Adipocyte (in vitro differentiated cells): ENCODE data around the gene TNNT1.
A peak's percentile ranks its signal among the peaks of the same experiment; 100 is the strongest.

Source experiments
- DNase-seq: peaks from one replicate; pipeline ENCODE4 v3.0.0-alpha.2; 2015; ENCODE audit warnings: low read depth
- H3K27me3 ChIP-seq: replicated peaks from 2 replicates; pipeline ENCODE4 v1.7.0; 2013; ENCODE audit warnings: mild to moderate bottlenecking, low read length, moderate library complexity; ENCODE audit not compliant: control insufficient read depth, insufficient read depth
- H3K36me3 ChIP-seq: 2 replicates; pipeline ENCODE4 v1.7.0; 2013; ENCODE audit warnings: low read length, mild to moderate bottlenecking, moderate library complexity; ENCODE audit not compliant: control insufficient read depth, insufficient read depth, severe bottlenecking
- H3K4me1 ChIP-seq: 2 replicates; pipeline ENCODE4 v1.7.0; 2013; ENCODE audit warnings: mild to moderate bottlenecking, low read length, moderate library complexity; ENCODE audit not compliant: control insufficient read depth, insufficient read depth
- H3K4me3 ChIP-seq: 2 replicates; pipeline ENCODE4 v1.7.0; 2013; ENCODE audit warnings: mild to moderate bottlenecking, low read length, moderate library complexity
- H3K9ac ChIP-seq: 2 replicates; pipeline ENCODE4 v1.7.0; 2013; ENCODE audit warnings: mild to moderate bottlenecking, low read length, moderate library complexity
- H3K9me3 ChIP-seq: 2 replicates; pipeline ENCODE4 v1.7.0; 2013; ENCODE audit warnings: mild to moderate bottlenecking, low read length, moderate library complexity; ENCODE audit not compliant: control insufficient read depth

The TNNT1 gene

DNA sequence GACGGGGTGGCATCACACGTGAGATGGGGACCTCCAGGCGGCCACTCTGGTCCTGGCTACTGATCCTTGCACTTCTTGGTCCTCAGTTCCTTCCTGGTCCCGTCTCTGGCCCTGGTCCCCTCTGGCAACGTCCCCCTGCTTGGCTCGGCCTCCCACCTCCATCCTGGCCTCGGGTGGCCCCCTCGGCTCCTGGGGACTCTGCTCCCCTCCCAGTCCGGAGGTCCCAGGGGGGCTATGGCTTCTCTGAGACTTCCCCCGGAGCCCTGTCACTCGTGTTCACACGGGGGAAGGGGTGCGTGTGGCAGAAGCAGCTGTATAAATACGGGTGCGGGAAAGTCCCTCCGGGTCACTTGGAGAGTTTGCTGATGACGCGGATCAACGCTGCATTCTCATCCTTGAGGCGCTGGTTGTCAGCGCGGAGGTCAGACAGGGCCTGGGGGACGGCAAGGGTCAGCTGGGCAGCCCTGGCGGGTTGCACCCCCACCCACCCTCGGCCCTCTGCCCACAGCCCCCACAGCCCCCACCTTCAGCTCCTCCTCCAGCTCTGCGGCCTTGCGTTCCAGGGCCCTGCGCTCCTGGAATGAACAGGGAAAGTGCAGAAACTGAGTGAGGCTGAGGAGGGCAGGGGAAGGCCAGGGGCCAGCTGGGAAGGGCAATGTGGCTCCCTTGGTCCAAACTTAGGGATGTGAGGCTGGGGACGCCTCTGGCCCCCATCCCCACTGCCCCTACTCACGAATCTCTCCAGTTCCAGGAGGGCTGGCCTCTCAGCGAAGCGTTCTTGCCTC lies 57.7 kb downstream of the TNNT1 start:
- H3K9ac ChIP-seq = no peak overlapping the region
- peaks cover 18% of the 10 kb centered on the region for H3K4me1 ChIP-seq
- H3K4me3 ChIP-seq = no peak overlapping the region
- no peaks in the 10 kb centered on the region for H3K9me3 ChIP-seq
- peaks cover 20% of the 10 kb centered on the region for H3K36me3 ChIP-seq
- DNase-seq = no peak
- H3K27me3 ChIP-seq = peaks cover under 1% of the 10 kb centered on the region

DNA sequence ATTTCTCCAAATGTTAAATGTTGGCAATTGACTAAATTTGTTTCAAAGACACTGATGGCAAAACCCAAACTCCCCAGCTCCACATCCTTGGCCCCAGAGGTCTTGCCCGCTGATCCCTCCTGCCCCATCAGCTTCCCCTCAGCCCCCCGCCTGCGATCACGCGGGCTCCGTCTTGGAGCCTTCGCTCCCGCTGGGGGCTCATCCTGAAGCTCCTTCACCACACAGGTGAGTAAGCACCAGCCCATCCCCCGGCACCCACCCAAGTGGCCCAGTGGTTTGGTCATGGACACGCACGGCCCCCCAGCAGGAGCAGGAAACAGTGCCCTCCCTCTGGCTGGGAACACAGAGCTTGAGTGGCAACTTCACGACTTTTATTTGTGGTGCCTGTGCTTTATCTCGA lies 58.4 kb downstream of the TNNT1 start:
- peaks cover 20% of the 10 kb centered on the region for H3K36me3 ChIP-seq
- H3K27me3 ChIP-seq = peaks cover 8% of the 10 kb centered on the region
- H3K9me3 ChIP-seq = no peaks in the 10 kb centered on the region
- DNase-seq = no peak
- H3K4me3 ChIP-seq = no peak overlapping the region
- H3K4me1 ChIP-seq = peaks cover 18% of the 10 kb centered on the region
- no peak overlapping the region for H3K9ac ChIP-seq

DNA sequence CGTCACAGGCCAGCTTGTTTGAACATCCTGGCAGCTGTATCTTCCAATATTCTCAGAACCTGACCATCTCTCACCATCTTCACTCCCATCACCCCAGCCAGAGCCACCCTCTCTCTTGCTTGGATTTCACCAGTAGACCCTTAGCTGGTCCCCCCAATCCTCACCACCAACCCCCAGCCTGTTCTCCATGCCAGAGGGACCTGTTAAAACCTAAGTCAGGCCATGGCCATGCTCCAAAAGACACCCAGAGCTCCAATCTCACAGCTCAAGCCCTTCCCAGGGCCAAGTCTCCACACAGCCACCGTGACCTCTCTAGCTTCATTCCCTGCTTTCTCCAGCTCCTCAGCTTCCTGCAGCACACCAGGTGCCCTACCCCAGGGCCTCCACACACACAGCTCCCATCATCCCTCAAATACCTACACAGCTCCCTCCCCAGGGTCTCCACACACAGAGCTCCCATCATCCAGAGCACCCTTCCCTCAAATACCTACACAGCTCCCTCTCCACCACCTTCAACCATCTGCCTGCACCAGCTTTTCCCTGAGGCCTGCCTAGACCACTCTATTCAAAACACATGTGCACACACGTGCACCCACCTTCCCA lies 59.6 kb downstream of the TNNT1 start:
- Histone ChIP-seq H3K4me3 (no peak overlapping the region), H3K4me1 (peaks cover 18% of the 10 kb centered on the region), H3K27me3 (peaks cover 17% of the 10 kb centered on the region), H3K9me3 (no peaks in the 10 kb centered on the region), H3K9ac (no peak overlapping the region), H3K36me3 (peaks cover 12% of the 10 kb centered on the region)
- DNase-seq = no peak

DNA sequence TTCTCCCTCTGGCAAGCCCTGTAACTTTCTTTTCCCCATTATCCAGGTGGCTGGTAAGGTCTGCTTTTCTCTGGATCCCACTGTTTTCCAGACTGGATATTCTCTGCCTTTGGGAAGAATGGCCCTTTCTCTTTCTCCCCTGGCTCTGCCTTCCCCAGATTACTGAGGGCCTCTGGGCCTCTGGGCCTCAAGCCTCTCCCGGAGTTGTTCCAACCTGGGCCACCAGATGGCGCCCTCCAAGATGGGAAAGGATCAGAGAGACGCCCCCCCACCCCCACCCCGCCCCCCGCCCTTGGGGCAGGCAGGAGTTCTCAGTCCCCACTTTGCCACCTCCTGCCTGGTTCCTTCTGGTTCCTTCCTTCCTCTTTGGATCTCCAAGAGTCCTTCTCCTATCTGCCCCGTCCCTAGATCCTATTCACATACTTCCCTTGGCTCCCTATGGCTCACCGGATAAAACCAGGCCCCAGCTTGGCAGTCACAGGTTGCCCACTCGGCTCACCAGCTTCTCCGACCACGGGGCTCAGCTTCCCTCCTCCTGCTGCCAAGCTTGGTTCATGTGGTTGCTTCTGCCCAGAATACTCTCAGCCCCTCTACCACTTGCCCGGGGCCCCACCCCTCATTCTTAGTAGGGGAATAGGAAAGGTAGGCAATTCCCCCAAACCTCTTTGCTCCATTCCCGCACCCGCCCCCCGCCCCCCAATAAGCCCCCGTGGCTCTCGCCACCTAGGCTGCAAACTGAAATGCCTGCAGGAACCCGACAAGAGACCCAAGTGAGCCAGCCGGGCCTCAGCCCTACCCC lies 60.3 kb downstream of the TNNT1 start:
- Histone ChIP-seq H3K27me3 (peaks cover 24% of the 10 kb centered on the region), H3K9me3 (no peaks in the 10 kb centered on the region), H3K4me3 (no peak overlapping the region), H3K36me3 (peaks cover 10% of the 10 kb centered on the region), H3K9ac (no peak overlapping the region), H3K4me1 (peaks cover 18% of the 10 kb centered on the region)
- DNase-seq = peak; percentile 90

DNA sequence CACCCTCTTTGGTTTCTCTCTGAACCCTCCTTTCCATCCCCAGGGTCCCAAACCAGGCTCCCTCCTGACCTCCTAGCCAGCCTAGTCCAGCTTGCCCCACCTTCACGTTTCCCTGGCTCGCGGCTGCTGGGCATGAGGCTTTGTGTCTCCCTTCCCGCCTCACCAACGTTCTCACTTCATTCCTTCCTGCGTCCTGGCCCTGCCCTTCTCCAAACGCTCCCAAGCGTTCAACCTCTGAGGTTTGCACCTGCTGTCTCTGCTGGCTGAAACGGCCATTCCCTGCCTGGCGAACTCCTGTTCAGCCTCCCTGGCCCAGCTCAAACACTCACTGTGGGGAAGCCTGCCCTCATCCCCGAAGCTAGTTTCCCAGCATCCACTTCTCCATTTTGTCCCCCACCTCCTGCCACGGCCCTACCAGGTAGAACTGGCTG lies 61.0 kb downstream of the TNNT1 start:
- Histone ChIP-seq H3K27me3 (peaks cover 29% of the 10 kb centered on the region), H3K4me1 (peaks cover 18% of the 10 kb centered on the region), H3K9ac (peak overlapping the region; percentile 48), H3K9me3 (no peaks in the 10 kb centered on the region), H3K36me3 (peaks cover 10% of the 10 kb centered on the region), H3K4me3 (no peak overlapping the region)
- no peak for DNase-seq

DNA sequence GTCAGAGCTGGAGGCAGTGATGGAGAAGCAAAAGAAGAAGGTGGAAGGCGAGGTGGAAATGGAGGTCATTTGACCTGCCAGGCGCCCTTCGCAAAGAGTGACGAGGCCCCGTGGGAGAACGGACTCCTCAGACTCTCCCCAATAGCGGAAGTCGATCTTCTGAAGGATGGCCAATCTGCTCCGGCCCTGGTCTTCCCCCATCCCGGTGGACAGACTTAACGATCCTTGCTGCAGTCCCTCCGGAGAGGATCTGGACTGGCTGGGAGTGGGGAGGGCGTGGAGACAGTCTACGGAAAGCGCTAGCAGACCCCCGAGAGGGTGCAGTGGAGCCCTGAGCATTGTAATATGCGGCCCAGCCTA lies 61.5 kb downstream of the TNNT1 start:
- H3K9me3 ChIP-seq = peaks cover under 1% of the 10 kb centered on the region
- peak overlapping the region; percentile 48 for H3K9ac ChIP-seq
- peaks cover 10% of the 10 kb centered on the region for H3K36me3 ChIP-seq
- no peak for DNase-seq
- H3K4me1 ChIP-seq = peaks cover 18% of the 10 kb centered on the region
- peaks cover 33% of the 10 kb centered on the region for H3K27me3 ChIP-seq
- H3K4me3 ChIP-seq = peak overlapping the region; percentile 77

DNA sequence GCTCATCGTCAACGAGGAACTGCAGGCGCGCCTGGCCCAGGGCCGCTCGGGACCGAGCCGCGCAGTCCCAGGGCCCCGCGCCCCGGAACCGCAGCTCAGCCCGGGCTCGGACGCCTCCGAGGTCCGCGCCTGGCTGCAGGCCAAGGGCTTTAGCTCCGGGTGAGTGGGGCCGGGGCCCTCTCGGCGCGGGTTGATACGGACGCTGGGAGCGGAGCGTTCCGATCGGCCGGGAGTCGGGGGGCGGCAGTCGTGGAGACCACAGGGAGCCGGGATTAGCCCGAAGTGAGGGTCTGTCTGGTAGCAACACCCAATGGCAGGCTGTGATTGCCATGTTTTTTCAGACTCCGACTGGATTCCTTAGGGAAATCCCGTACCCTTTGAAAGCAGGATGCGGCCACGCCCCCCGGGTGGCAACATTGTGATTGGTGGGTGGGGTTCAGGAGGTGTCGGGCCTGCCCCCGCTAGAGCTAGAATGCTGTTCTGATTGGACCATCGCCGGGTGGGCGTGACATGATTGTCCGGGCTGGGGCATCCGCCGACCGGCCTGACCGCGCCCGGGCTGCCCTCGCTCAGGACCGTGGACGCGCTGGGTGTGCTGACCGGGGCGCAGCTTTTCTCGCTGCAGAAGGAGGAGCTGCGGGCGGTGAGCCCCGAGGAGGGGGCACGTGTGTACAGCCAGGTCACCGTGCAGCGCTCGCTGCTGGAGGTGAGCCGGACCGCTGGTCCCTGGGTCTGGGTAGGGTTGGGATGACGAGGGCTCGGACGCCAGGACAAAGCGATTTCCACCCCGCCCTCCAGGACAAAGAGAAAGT lies 62.1 kb downstream of the TNNT1 start:
- H3K4me1 ChIP-seq = peaks cover 18% of the 10 kb centered on the region
- H3K9me3 ChIP-seq = peaks cover 3% of the 10 kb centered on the region
- peak overlapping the region; percentile 48 for H3K9ac ChIP-seq
- peak overlapping the region; percentile 77 for H3K4me3 ChIP-seq
- peaks cover 39% of the 10 kb centered on the region for H3K27me3 ChIP-seq
- DNase-seq = peak; percentile 94
- peaks cover 10% of the 10 kb centered on the region for H3K36me3 ChIP-seq

DNA sequence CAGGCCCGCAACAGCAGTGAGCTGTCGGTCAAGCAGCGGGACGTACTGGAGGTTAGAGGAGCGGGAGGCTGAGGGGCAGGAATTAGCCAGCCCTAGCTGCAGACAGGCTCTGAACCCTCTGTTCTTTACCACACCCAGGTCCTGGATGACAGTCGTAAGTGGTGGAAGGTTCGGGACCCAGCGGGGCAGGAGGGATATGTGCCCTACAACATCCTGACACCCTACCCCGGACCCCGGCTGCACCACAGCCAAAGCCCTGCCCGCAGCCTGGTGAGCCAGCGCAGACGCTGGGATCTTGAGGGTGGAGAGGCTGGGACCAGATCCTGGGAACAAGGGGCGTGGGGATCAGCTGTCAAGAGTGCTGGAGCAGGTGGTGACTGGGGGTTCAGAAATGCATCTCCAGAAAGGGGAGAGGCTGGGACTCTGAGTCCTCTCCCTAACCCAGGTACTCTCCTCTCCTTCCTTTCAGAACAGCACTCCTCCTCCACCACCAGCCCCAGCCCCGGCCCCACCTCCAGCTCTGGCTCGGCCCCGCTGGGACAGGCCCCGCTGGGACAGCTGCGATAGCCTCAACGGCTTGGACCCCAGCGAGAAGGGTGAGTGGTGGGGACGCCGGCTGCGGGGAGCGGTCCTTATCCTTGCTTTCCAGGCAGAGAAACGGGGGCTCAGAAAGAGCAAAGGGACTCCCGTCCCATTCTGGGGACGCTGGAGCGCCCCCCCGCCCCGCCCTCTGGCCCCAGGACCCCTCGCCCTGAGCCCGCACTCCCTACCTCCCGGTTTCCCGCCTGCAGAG lies 62.9 kb downstream of the TNNT1 start:
- H3K9me3 ChIP-seq = peaks cover 3% of the 10 kb centered on the region
- H3K4me3 ChIP-seq = peak overlapping the region; percentile 77
- peaks cover 18% of the 10 kb centered on the region for H3K4me1 ChIP-seq
- no peak overlapping the region for H3K9ac ChIP-seq
- no peak for DNase-seq
- H3K27me3 ChIP-seq = peaks cover 47% of the 10 kb centered on the region
- H3K36me3 ChIP-seq = peaks cover 8% of the 10 kb centered on the region

DNA sequence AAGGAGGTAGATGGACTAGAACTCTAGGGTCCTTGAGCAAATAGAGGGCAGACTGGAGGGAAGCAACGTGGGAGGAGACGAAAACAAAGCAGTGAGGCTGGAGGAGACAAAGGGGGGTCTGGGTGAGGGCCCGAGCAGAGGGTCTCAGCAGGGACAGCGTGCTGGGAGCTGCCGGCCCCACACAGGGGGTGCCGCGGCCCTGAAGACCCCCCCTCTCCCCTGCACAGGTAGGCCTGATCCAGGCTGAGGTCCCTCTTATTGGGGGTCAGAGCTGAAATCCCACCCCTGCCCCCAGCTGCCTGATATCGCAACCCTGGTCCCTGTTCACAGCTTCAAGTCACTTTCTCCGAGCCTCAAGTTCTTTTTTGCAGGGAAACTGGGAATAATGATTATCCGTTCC lies 64.6 kb downstream of the TNNT1 start:
- no peak for DNase-seq
- H3K9me3 ChIP-seq = peaks cover 3% of the 10 kb centered on the region
- no peak overlapping the region for H3K9ac ChIP-seq
- H3K36me3 ChIP-seq = no peaks in the 10 kb centered on the region
- H3K4me1 ChIP-seq = peaks cover 22% of the 10 kb centered on the region
- H3K4me3 ChIP-seq = no peak overlapping the region
- H3K27me3 ChIP-seq = peaks cover 64% of the 10 kb centered on the region

DNA sequence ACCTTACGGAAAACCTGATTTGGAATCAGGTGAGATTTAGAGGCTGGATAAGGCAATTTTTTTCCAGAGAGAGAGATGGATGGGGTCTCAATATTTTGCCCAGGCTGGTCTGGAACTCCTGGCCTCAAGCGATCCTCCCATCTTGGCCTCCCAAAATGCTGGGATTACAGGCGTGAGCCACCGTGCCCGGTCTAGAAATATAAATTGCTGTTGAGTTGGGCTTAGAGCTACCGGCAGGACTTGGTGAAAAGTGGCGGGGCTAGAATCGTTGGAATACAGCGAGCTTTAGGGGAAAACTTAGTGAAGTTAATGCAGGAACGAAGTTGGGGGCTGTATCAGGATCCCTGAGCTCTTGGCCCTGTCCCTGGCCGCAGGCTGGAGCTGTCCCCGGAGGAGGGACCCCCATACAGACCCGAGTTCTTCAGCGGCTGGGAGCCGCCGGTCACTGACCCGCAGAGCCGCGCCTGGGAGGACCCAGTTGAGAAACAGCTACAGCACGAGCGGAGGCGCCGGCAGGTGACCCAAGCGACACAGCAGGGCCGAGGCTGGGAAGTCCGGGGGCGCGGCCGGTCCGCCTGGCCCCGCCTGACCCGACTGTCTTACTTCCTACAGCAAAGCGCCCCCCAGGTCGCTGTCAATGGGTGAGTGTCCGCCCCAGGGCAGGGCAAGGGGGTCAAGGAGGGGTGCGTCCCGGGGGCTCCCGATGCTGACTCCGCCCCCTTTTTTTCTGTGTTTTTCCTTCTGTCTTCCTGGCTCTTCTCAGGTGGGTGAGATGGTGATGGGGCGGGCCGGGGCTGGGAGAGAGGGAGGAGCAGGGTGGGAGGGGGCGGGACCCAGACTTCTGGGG lies 65.8 kb downstream of the TNNT1 start:
- Histone ChIP-seq H3K9me3 (peaks cover 3% of the 10 kb centered on the region), H3K27me3 (peaks cover 70% of the 10 kb centered on the region), H3K36me3 (no peaks in the 10 kb centered on the region), H3K9ac (no peak overlapping the region), H3K4me3 (no peak overlapping the region), H3K4me1 (peaks cover 19% of the 10 kb centered on the region)
- DNase-seq = no peak
